GM12872 (cell line): ENCODE data around the gene ZNF236.

ENCODE experiments used
- CTCF ChIP-seq: IDR thresholded peaks from 3 replicates; pipeline ENCODE4 v1.5.1; 2011; ENCODE audit warnings: low read depth, mild to moderate bottlenecking, low read length, moderate library complexity; ENCODE audit not compliant: insufficient read depth

ZNF236 gene

GRCh38 chr18:76941284-76941683 is 118.9 kb downstream of the ZNF236 start:
- no peak for TF ChIP-seq CTCF

- no peak for TF ChIP-seq CTCF
Observed at GRCh38 chr18:76943542-76944339, 121.4 kb downstream of the ZNF236 start.

- TF ChIP-seq CTCF = no peak
Observed at GRCh38 chr18:76948345-76948744, 126.0 kb downstream of the ZNF236 start.

- TF ChIP-seq CTCF = no peak
Observed at GRCh38 chr18:76951456-76952247, 129.3 kb downstream of the ZNF236 start.

- no peak for TF ChIP-seq CTCF
Observed at GRCh38 chr18:76952747-76953146, 130.4 kb downstream of the ZNF236 start.

GRCh38 chr18:76953156-76953555 is 130.8 kb downstream of the ZNF236 start:
- TF ChIP-seq CTCF = no peak

- TF ChIP-seq CTCF = no peak
Observed at GRCh38 chr18:76953583-76954233, 131.4 kb downstream of the ZNF236 start.
